Uterus (tissue), 4 donors: ENCODE measurements around the gene MYH4. TPM values are rescaled to one million over a fixed set of nuclear protein-coding genes. Genes with fewer than 3 reads are reported as not detected.

Experiments used
- DNase-seq, 2 donors: peaks; one replicate each; pipeline ENCODE4 v3.0.0-alpha.2; 2019 to 2020
- H3K27ac ChIP-seq, 2 donors: fragments of 200-600 bp; sonication (generic); 1 replicate in 1 of 2; 2 replicates in 1 of 2; pipeline ENCODE4 v1.5.1; 2016 to 2018
- H3K27me3 ChIP-seq, 2 donors: fragments of 200-600 bp; sonication (generic); one replicate each; pipeline ENCODE4 v1.5.1; 2018 to 2019; ENCODE audit warnings: control low read depth in 1 of 2
- H3K36me3 ChIP-seq, 2 donors: fragments of 200-600 bp; sonication (generic); one replicate each; pipeline ENCODE4 v1.5.1; 2019; ENCODE audit warnings: control low read depth in 1 of 2
- H3K4me1 ChIP-seq, 2 donors: fragments of 200-600 bp; sonication (generic); one replicate each; pipeline ENCODE4 v1.5.1; 2018 to 2019; ENCODE audit warnings: control low read depth in 1 of 2
- H3K4me3 ChIP-seq, 2 donors: fragments of 200-600 bp; sonication (generic); 1 replicate in 1 of 2; 2 replicates in 1 of 2; pipeline ENCODE4 v1.5.1; 2018 to 2019; ENCODE audit warnings: mild to moderate bottlenecking in 1 of 2
- H3K9me3 ChIP-seq, 2 donors: fragments of 200-600 bp; sonication (generic); one replicate each; pipeline ENCODE4 v1.5.1; 2019; ENCODE audit warnings: control low read depth in 1 of 2
- CTCF ChIP-seq, 4 experiments: fragments of 200-600 bp in 2 of 4; fragments of 450-650 bp in 2 of 4; sonication (generic) in 2 of 4; IDR thresholded peaks; one replicate each; pipeline ENCODE4 v1.5.1; 2016 to 2019; ENCODE audit warnings: antibody characterized with exemption in 4 of 4, mild to moderate bottlenecking in 2 of 4, moderate library complexity in 1 of 4
- POLR2A ChIP-seq, 2 donors: fragments of 450-650 bp; IDR thresholded peaks; one replicate each; pipeline ENCODE4 v1.6.1; 2016; ENCODE audit warnings: antibody characterized with exemption in 2 of 2, mild to moderate bottlenecking in 1 of 2, moderate library complexity in 1 of 2
- intact Hi-C: fragments of 100-400 bp; cut with DNase I; formaldehyde crosslinking; loops from one replicate; pipeline ENCODE4 v1.15.1; 2023; ENCODE audit warnings: low total_unique reads
- total RNA-seq, 4 donors: library from RNA; depleted of rRNA in 3 of 4; stranded (reverse); fragments of >200 nt in 3 of 4; gene quantifications; one replicate each; pipeline versions ENCODE4 v1.1.0 to v1.2.4, GENCODE V29; 2014 to 2023
- donor health status: DM: yes; HTN: yes; CAD: no.

Gene MYH4
- total RNA-seq, 4 donors from 2014 or later, result not detected

- DNase-seq, result no peak
- Histone ChIP-seq H3K27me3 (no peaks in the 10 kb centered on the region), H3K4me1 (no peaks in the 10 kb centered on the region), H3K27ac (no peak overlapping the region), H3K36me3 (no peaks in the 10 kb centered on the region), H3K9me3 (no peaks in the 10 kb centered on the region), H3K4me3 (no peak overlapping the region)
- no peak for TF ChIP-seq POLR2A (IDR thresholded peaks at IDR 0.05)
- TF ChIP-seq CTCF (IDR thresholded peaks at IDR 0.05), result no peak
- intact Hi-C loops, result no loop called here
These were observed 54.2 kb downstream of the MYH4 start for GRCh38 chr17:10415161-10415560.

GRCh38 chr17:10403589-10403988, 65.8 kb downstream of the MYH4 start:
- Histone ChIP-seq H3K4me1 (no peaks in the 10 kb centered on the region), H3K27me3 (no peaks in the 10 kb centered on the region), H3K9me3 (no peaks in the 10 kb centered on the region), H3K27ac (no peak overlapping the region), H3K4me3 (no peak overlapping the region), H3K36me3 (no peaks in the 10 kb centered on the region)
- intact Hi-C loops, result no loop called here
- TF ChIP-seq CTCF (IDR thresholded peaks at IDR 0.05) (no peak), POLR2A (IDR thresholded peaks at IDR 0.05) (no peak)
- no peak for DNase-seq

- no peaks in the 10 kb centered on the region for H3K36me3 ChIP-seq
- no peaks in the 10 kb centered on the region for H3K9me3 ChIP-seq
- H3K27me3 ChIP-seq, result no peaks in the 10 kb centered on the region
- no peak overlapping the region for H3K27ac ChIP-seq
- DNase-seq, result no peak
- intact Hi-C loops, result no loop called here
- no peak for TF ChIP-seq POLR2A (IDR thresholded peaks at IDR 0.05)
- no peak for TF ChIP-seq CTCF (IDR thresholded peaks at IDR 0.05)
- H3K4me1 ChIP-seq, result no peaks in the 10 kb centered on the region
- H3K4me3 ChIP-seq, result no peak overlapping the region
These were observed 71.0 kb downstream of the MYH4 start for GRCh38 chr17:10398352-10398751.

GRCh38 chr17:10396524-10397163, 72.7 kb downstream of the MYH4 start:
- DNase-seq, result no peak
- TF ChIP-seq CTCF (IDR thresholded peaks at IDR 0.05) (no peak), POLR2A (IDR thresholded peaks at IDR 0.05) (no peak)
- Histone ChIP-seq H3K27me3 (no peaks in the 10 kb centered on the region), H3K27ac (no peak overlapping the region), H3K36me3 (no peaks in the 10 kb centered on the region), H3K4me1 (no peaks in the 10 kb centered on the region), H3K4me3 (no peak overlapping the region), H3K9me3 (no peaks in the 10 kb centered on the region)
- intact Hi-C loops, result no loop called here

GRCh38 chr17:10394201-10394887, 75.0 kb downstream of the MYH4 start:
- no peak for DNase-seq
- no peaks in the 10 kb centered on the region for H3K36me3 ChIP-seq
- H3K27me3 ChIP-seq, result no peaks in the 10 kb centered on the region
- intact Hi-C loops, result no loop called here
- H3K9me3 ChIP-seq, result no peaks in the 10 kb centered on the region
- H3K4me3 ChIP-seq, result no peak overlapping the region
- no peak for TF ChIP-seq CTCF (IDR thresholded peaks at IDR 0.05)
- TF ChIP-seq POLR2A (IDR thresholded peaks at IDR 0.05), result no peak
- no peak overlapping the region for H3K27ac ChIP-seq
- H3K4me1 ChIP-seq, result no peaks in the 10 kb centered on the region
